HS-27A (cell line): ENCODE results near the gene RABGAP1L.
"Not testable (repeated sequence)": the region's sequence is repeated elsewhere in the genome, so short reads cannot be mapped to it uniquely, and the experiment has no call there.

Experiments
- DNase-seq: peaks from one replicate; pipeline ENCODE4 v3.0.0-alpha.2; 2012; ENCODE audit warnings: low read depth, missing footprints

RABGAP1L gene

GRCh38 chr1:174153825-174154107, 5.6 kb upstream of the RABGAP1L start:
- no peak for DNase-seq

- DNase-seq = no peak
Measured at GRCh38 chr1:174156437-174156836, 2.9 kb upstream of the RABGAP1L start.

GRCh38 chr1:174157157-174157806, 2.0 kb upstream of the RABGAP1L start:
- no peak for DNase-seq

- DNase-seq = no peak
Measured at GRCh38 chr1:174158767-174159251, 511 bp upstream of the RABGAP1L start.

- no peak for DNase-seq
Measured at GRCh38 chr1:174160109-174160473, 771 bp downstream of the RABGAP1L start.

GRCh38 chr1:174160603-174161002, 1.3 kb downstream of the RABGAP1L start:
- no peak for DNase-seq

GRCh38 chr1:174161813-174162212, 2.5 kb downstream of the RABGAP1L start:
- no peak for DNase-seq

- DNase-seq = no peak
Measured at GRCh38 chr1:174164826-174165225, 5.5 kb downstream of the RABGAP1L start.

GRCh38 chr1:174165471-174166137, 6.3 kb downstream of the RABGAP1L start:
- no peak for DNase-seq

GRCh38 chr1:174166530-174167264, 7.4 kb downstream of the RABGAP1L start:
- no peak for DNase-seq

GRCh38 chr1:174167265-174167803, 8.0 kb downstream of the RABGAP1L start:
- no peak for DNase-seq

GRCh38 chr1:174169342-174169741, 10.0 kb downstream of the RABGAP1L start:
- DNase-seq = no peak

GRCh38 chr1:174171073-174171472, 11.8 kb downstream of the RABGAP1L start:
- no peak for DNase-seq

- no peak for DNase-seq
Measured at GRCh38 chr1:174174461-174175329, 15.4 kb downstream of the RABGAP1L start.

GRCh38 chr1:174178459-174178858, 19.1 kb downstream of the RABGAP1L start:
- DNase-seq = not testable (repeated sequence)

- DNase-seq = no peak
Measured at GRCh38 chr1:174189428-174190062, 30.2 kb downstream of the RABGAP1L start.

GRCh38 chr1:174190691-174191199, 31.4 kb downstream of the RABGAP1L start:
- DNase-seq = no peak

- no peak for DNase-seq
Measured at GRCh38 chr1:174191349-174191862, 32.1 kb downstream of the RABGAP1L start.

GRCh38 chr1:174194461-174194860, 35.1 kb downstream of the RABGAP1L start:
- DNase-seq = no peak

GRCh38 chr1:174197088-174197487, 37.8 kb downstream of the RABGAP1L start:
- DNase-seq = no peak

GRCh38 chr1:174197547-174197946, 38.2 kb downstream of the RABGAP1L start:
- no peak for DNase-seq
